Measurements from ENCODE around the gene ARMC12.

Gene ARMC12

GRCh38 chr6:35736253-35736894, 458 bp upstream of the ARMC12 start:
- peak; percentile 88 for DNase-seq

DNA sequence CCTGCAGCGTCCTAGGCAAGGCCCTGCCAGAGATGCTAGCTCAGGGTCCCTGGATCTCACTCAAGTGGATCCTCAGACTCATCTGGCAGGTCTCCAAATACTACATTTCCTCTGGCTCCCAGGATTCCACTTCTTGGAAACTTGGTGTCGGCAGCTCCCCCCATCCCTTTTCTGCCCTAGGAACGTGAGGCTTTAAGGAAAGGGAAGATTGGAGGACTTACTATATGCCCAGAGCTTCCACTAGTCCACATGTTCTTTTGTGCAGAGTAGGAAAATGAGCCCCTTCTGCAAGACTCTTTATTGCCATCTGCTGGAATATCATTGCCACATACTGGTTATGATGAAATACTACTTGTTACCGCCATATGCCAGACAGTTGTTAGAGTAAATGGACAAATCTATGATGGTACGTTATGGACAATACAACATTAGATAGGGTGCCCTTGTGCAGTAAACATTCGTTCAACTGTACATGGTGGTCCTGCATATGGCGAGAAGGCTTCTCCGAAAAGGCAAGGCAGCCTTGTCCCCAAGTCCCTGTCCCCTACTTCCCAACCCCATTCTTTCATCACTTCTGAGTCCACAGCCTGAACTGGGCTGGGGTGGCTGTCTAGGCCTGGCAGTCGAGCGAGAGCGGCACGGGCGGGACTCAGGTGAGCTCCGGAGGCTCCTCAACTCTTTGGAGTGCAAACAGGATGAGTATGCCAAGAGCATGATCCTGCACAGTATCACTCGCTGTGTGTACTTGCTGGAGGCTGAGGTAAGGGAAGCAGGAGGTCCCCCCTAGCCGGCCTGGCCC, 780 bp downstream of the ARMC12 start:
- DNase-seq, result peak; percentile 80

DNA sequence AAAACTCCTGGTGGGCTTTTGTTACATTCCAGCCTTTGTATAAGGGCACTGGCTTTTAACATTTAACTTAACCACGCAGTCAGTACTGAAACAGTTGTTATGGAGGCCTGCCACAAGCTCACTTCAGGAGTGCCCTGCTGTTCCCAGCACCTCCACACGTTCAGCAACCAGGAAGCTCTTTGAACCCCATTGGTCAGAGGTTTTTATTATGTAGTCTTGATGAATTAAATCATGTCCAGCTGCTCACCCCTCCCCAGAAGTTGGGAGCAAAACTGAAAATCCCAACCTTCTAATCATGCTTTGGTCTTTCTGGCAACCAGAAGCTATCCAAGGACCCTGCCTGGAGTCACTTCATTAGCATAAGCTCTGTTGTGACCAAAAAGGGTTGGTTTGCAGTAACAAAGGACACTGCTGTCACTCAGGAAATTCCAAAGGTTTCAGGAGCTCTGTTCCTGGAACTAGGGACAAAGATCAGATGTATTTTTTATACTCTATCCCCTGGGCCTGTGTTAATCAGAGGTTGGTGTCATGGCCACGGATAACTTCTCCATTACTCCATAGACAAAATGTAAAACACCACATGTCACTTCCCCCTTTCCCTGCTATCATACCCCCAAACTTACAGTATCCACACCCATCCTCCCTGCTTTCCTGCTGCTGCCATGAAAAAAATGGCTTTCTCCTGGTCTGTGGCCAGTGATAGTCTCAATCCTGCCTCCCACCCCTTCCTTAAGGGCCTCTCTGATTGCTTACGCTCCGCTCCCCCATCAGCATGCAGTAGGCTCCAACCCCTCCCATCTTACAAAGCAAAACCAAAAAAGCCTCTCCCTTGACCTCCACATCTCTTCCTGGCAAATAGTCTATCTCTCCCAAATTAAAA, 3.1 kb downstream of the ARMC12 start:
- no peak for DNase-seq

DNA sequence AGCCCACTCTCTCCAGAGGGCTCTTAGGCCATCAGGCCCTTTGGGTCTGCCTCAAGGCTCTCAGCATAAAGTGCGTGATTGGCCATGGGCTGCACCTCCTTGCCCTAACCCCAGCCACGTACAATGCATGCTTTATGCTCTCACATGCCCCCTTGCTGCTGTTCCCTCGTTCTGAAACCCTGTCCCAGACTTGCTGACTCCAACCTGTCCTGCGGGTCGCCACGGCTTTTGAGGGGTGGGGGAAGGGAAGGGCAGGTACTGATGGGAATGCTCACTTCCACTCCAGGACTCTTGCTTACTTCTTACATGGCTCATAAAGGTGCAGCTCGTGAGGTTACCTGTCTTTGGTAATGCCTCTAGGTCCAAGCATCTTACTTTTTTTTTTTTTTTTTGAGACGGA, 6.0 kb downstream of the ARMC12 start:
- no peak for DNase-seq

DNA sequence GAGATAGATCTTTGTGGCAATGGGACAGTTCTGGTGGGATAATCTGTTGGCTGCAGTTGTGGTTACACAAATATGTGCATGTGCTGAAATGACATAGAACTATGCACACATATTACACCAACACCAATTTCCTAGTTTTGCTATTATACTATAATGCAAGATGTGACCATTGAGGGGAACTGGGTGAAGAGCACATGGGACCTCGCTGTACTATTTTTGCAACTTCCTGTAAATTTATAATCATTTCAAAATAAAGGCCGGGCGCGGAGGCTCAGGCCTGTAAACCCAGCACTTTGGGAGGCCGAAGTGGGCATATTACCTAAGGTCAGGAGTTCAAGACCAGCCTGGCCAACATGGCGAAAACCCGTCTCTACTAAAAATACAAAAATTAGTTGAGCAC, 8.7 kb downstream of the ARMC12 start:
- DNase-seq, result no peak

- no peak for DNase-seq
Observed at GRCh38 chr6:35746516-35746915, 9.7 kb downstream of the ARMC12 start.

- DNase-seq, result no peak
Observed at GRCh38 chr6:35747877-35748276, 11.0 kb downstream of the ARMC12 start.

DNA sequence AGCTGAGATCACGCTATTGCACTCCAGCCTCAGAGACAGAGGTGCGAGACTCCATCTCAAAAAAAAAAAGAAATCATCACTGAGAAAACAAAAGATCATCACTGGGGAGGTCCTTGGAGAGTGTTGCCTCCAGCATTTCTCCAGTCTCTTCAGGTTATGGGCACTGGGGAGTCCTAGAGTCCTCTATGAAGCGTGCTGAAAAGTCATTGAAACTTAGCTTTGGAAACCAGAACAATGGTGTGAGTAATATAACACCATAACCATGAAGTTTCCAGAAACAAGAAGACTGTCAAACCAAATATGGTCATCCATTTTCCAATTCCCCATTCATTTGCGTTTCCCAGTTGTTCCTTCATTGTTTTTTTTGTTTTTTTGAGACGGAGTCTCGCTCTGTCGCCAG, 13.7 kb downstream of the ARMC12 start:
- no peak for DNase-seq

DNA sequence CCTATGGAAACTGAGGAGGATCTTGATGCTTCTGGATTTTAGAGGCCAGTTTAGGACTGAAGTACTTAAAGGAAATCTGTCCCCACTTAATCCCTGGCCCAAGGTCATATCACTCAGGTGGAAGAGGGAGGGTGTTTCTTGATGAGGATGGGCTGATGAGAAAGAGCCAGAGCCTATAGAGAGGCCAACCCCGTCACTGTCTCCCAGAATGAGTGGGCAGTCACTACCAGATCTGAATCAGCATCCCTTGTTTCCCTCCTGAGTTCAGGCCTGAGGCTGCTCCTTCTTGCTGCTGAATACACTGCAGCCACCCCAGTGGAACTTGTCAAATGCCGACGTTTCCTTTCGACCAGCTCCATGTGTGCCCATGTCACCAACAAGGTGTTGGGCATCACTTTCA, 14.8 kb downstream of the ARMC12 start:
- peak; percentile 74 for DNase-seq

- DNase-seq, result no peak
Observed at GRCh38 chr6:35752330-35752729, 15.5 kb downstream of the ARMC12 start.

DNA sequence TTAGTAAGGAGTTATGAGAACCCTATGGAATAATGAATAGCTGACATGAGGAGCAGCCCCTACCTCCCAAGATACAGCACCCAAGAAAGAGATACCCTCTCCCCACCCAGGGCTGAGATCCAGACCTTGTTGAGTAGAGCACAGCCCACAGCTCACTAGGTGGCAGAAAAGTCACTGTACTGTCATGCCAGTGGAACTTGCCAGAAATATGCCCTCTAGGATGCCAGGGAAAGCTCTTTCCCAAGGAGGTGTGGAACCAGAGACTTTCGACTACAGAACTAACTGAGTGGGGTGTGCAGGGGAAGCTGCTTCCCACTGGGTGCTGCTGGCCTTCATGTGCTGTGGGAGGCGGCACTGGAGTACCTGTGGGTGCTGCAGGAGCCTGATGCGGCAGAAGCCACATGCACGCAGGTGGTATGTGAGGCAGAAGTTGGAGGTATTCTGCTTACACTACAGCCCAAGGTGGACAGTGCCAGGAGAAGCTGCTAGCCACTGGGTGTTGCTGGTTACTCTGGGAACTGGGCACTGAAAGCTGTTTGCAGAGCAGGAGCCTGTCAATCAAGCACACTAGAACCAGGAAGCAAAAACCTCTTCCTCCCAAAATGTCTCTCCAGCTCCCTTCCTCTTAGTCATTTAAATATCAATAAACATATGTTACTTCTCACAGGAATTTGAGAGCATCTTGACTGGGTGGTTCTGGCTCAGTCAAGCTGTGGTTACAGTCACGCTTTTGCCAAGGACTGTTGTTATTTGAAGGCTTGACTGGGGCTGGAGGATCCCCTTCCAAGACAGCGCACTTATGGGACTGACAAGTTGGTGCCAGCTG, 17.8 kb downstream of the ARMC12 start:
- DNase-seq, result no peak

GRCh38 chr6:35755278-35755924, 18.6 kb downstream of the ARMC12 start:
- DNase-seq, result no peak

GRCh38 chr6:35757456-35758123, 20.8 kb downstream of the ARMC12 start:
- peak; percentile 56 for DNase-seq

- DNase-seq, result no peak
Observed at GRCh38 chr6:35759426-35759825, 22.6 kb downstream of the ARMC12 start.

DNA sequence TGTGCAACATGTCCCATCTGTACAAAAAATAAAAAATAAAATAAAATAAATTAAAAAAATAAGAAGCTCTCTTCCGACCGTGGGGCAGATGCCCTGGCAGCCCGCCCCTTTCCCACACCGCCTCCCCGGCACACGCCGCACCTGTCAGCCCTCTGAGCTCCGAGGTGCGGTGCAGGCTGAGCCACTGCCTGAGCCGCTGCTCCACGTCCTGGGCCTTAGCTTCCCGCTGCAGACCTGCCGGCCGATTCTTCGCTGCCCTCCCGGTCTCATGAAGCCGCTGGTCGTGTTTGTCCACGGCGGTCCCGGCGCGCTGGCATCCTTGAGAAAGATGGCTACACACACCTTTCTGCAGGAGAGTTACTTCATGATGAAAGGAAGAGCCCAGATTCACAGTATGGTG, 28.9 kb downstream of the ARMC12 start:
- no peak for DNase-seq

DNA sequence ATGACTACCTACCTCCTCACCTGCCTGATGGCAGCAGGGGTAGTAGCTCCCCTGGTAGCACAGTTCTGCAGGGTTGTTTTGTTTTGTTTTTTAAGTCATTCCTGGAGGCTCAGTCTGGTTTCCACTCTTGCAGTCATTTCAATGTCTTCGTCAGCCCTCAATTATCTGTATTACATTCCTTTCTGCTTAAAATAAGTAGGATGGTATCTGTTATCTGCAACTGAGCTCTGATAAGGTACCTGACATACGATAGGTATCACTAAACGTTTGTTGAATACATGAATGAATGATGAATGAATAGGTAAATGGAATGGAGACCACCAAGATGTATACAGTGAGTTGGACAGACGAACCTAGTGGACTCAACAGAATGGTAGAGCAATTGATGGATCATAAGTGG, 32.4 kb downstream of the ARMC12 start:
- DNase-seq, result no peak

GRCh38 chr6:35771343-35771627, 34.5 kb downstream of the ARMC12 start:
- no peak for DNase-seq

- no peak for DNase-seq
Observed at GRCh38 chr6:35774116-35774794, 37.4 kb downstream of the ARMC12 start.

DNA sequence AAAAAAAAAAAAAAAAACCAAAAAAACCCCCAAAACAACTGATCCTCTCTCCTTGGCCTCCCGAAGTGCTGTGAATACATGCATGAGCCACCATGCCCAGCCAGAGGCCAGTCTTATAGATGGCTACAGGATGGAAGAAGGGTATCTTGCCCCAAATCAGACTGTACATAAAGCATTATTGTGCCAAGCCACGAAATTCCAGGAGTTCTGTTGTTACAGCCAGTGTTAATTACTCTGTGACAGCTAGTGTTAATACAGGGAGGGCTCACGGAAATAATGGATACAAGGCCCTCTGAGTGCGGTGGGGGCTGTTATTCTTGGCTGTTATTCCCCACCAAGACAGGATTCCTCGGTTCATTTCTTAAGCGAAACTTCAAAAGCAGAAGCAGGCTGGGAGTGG, 38.2 kb downstream of the ARMC12 start:
- DNase-seq, result no peak

- no peak for DNase-seq
Observed at GRCh38 chr6:35776364-35777215, 39.8 kb downstream of the ARMC12 start, which contains the start of gene CLPSL2. TSS of gene CLPSL2 (plus strand) at chr6:35776598. CDS start at chr6:35776619, 21 bp downstream.

All from activated CD4-positive, alpha-beta T cell treated with anti-CD3 and anti-CD28 coated beads, Interleukin-10, Interleukin-2, amounts not matched to agents 100 ng/mL and 50 ng/mL, durations not matched to agents 16 hours and 8 hours (primary cell).